Endodermal cell (in vitro differentiated cells): ENCODE results near the gene CTIF. TPM values are rescaled to one million over a fixed set of nuclear protein-coding genes. Genes with fewer than 3 reads are reported as not detected.
A peak's percentile ranks its signal among the peaks of the same experiment; 100 is the strongest.

Experiments
- DNase-seq: peaks from one replicate; pipeline ENCODE4 v3.0.0-alpha.2; 2017
- H3K27ac ChIP-seq: 2 replicates; pipeline ENCODE4 v1.5.1; 2013; ENCODE audit warnings: mild to moderate bottlenecking, low read depth, low read length, moderate library complexity
- H3K27me3 ChIP-seq: 2 replicates; pipeline ENCODE4 v1.6.1; 2013; ENCODE audit warnings: mild to moderate bottlenecking, low read length, moderate library complexity; ENCODE audit not compliant: insufficient read depth, control insufficient read depth, poor library complexity, severe bottlenecking
- H3K36me3 ChIP-seq: 2 replicates; pipeline ENCODE4 v1.7.0; 2013; ENCODE audit warnings: mild to moderate bottlenecking, low read length, moderate library complexity; ENCODE audit not compliant: control insufficient read depth, insufficient read depth
- H3K4me1 ChIP-seq: one replicate; pipeline ENCODE4 v1.7.0; 2013; ENCODE audit warnings: low read length; ENCODE audit not compliant: control insufficient read depth, insufficient read depth
- H3K4me3 ChIP-seq: 2 replicates; pipeline ENCODE4 v1.5.1; 2013; ENCODE audit warnings: mild to moderate bottlenecking, low read length, moderate library complexity
- H3K9ac ChIP-seq: 2 replicates; pipeline ENCODE4 v1.6.1; 2013; ENCODE audit warnings: mild to moderate bottlenecking, low read length, moderate library complexity; ENCODE audit not compliant: poor library complexity, severe bottlenecking; ENCODE audit errors: extremely low read depth
- H3K9me3 ChIP-seq: 2 replicates; pipeline ENCODE4 v1.6.1; 2013; ENCODE audit warnings: mild to moderate bottlenecking, low read length, moderate library complexity; ENCODE audit not compliant: control insufficient read depth
- H3K27ac Mint-ChIP-seq: 2 replicates; pipeline ENCODE4 v1.8.0; 2020; ENCODE audit warnings: mixed read lengths
- H3K27me3 Mint-ChIP-seq: 2 replicates; pipeline ENCODE4 v1.8.0; 2021; ENCODE audit warnings: mild to moderate bottlenecking, mixed read lengths; ENCODE audit not compliant: insufficient read depth
- H3K36me3 Mint-ChIP-seq: 2 replicates; pipeline ENCODE4 v1.8.0; 2020; ENCODE audit warnings: low read depth, mixed read lengths
- H3K4me1 Mint-ChIP-seq: 2 replicates; pipeline ENCODE4 v1.8.0; 2020; ENCODE audit warnings: mixed read lengths
- H3K4me3 Mint-ChIP-seq: 2 replicates; pipeline ENCODE4 v1.8.0; 2020; ENCODE audit warnings: mild to moderate bottlenecking, moderate library complexity, mixed read lengths
- H3K9me3 Mint-ChIP-seq: 2 replicates; pipeline ENCODE4 v1.8.0; 2020; ENCODE audit warnings: mild to moderate bottlenecking, mixed read lengths
- CTCF ChIP-seq: fragments of 200-600 bp; sonication (generic); conservative IDR thresholded peaks from 2 replicates; pipeline ENCODE4 v1.5.0; 2021; ENCODE audit warnings: antibody characterized with exemption, mild to moderate bottlenecking
- WGBS, 2 experiments: methylation state at CpG; one replicate each; pipeline versions ENCODE4 v1.1.5 to v1.1.7; 2013; ENCODE audit warnings: missing lambda C conversion rate in 2 of 2, mixed read lengths in 1 of 2; ENCODE audit not compliant: insufficient coverage in 1 of 2, insufficient read length in 1 of 2; 5-methylcytosine and 5-hydroxymethylcytosine counted together
- total RNA-seq, 2 donors: library from RNA; stranded (reverse); fragmentation: NEBNext Ultra II Directional in 1 of 2; extraction: Animal tissue kit (Norgen Biotek cat#: 25700) in 1 of 2; gene quantifications; 2 replicates in 1 of 2; 3 replicates in 1 of 2; pipeline ENCODE4 v1.2.1, GENCODE V29; 2021

Gene CTIF
- total RNA-seq, 2 donors from 2014 or later, result 33.8 to 41.6 TPM

DNA sequence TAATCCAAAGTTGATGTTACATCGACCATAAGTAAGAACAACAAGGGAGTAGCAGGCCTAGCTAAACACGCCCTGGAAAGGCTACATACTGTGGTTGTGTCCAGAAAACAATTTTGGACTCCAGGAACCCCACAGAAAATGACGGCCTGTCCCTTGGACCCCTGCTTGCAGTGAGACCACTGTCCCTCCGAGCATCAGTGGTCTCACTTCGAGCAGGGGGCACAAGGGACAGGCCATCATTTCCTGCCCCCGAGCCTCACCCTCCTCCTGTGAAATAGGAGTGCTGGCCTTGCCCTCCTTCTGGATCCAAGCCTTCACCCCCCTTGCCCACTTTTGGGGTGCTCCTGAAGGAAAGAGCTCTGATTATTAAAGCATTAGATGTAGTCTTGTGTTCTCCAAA is 144.4 kb downstream of the CTIF start:
- no peak overlapping the region for H3K9ac ChIP-seq
- Mint-ChIP-seq H3K4me1 (peaks cover 9% of the 10 kb centered on the region), H3K36me3 (peaks cover 19% of the 10 kb centered on the region), H3K27ac (peak overlapping the region; percentile 30), H3K4me3 (no peak overlapping the region), H3K9me3 (peaks cover 8% of the 10 kb centered on the region), H3K27me3 (no peaks in the 10 kb centered on the region)
- H3K4me3 ChIP-seq, result no peak overlapping the region
- H3K27ac ChIP-seq, result no peak overlapping the region
- no peaks in the 10 kb centered on the region for H3K27me3 ChIP-seq
- 91 to 92% methylated on average over 5 to 6 of the region's 6 CpGs for WGBS, 2 experiments
- H3K9me3 ChIP-seq, result no peaks in the 10 kb centered on the region
- no peaks in the 10 kb centered on the region for H3K4me1 ChIP-seq
- TF ChIP-seq CTCF, result no peak
- DNase-seq, result no peak
- H3K36me3 ChIP-seq, result peaks cover 4% of the 10 kb centered on the region

- Mint-ChIP-seq H3K9me3 (peaks cover 8% of the 10 kb centered on the region), H3K4me1 (peaks cover 9% of the 10 kb centered on the region), H3K36me3 (peaks cover 19% of the 10 kb centered on the region), H3K27ac (no peak overlapping the region), H3K27me3 (no peaks in the 10 kb centered on the region), H3K4me3 (no peak overlapping the region)
- 88 to 90% methylated on average over 1 to 4 of the region's 4 CpGs for WGBS, 2 experiments
- Histone ChIP-seq H3K36me3 (peaks cover 4% of the 10 kb centered on the region), H3K27me3 (no peaks in the 10 kb centered on the region), H3K9ac (no peak overlapping the region), H3K9me3 (no peaks in the 10 kb centered on the region), H3K4me3 (no peak overlapping the region), H3K4me1 (no peaks in the 10 kb centered on the region), H3K27ac (no peak overlapping the region)
- DNase-seq, result no peak
- no peak for TF ChIP-seq CTCF
Observed at GRCh38 chr18:48683661-48684060, 144.8 kb downstream of the CTIF start.

DNA sequence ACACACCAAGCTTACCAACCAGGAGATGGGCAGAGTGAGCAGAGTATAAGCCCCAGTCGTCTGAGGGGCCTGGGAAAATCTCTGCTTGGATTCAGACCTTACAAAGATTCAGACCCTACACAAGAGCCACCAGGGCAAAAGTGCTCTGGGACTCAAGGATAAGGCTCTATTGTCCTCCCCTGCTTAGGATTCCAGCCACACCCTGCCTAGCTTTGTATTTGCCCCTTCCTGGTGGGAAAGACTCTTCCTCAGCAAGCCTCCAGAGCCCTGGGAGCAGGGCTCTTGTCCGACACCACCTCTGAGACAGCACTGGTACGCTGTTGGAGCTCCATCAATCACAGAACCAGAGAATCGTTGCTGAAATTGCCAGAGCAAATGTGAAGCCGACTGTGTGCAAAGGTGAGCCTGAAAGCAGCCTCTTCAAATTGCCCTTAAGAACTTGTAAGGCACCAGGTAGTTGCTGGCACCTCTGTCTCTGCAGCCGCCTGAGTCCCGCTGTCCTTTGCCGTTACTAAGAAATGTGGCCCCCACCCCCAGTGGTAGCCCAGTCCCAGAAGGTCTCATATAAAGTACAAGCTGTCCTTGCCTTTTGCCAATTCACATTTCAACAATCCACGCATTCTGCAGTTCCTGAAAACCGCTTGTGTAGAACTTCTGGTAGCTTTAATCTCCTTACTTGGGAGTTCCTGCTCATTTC is 148.7 kb downstream of the CTIF start:
- no peak overlapping the region for H3K9ac ChIP-seq
- no peaks in the 10 kb centered on the region for H3K27me3 Mint-ChIP-seq
- H3K36me3 ChIP-seq, result peaks cover 16% of the 10 kb centered on the region
- no peak overlapping the region for H3K4me3 Mint-ChIP-seq
- TF ChIP-seq CTCF, result no peak
- H3K27ac Mint-ChIP-seq, result peak overlapping the region; percentile 87
- peak overlapping the region; percentile 47 for H3K27ac ChIP-seq
- H3K4me1 Mint-ChIP-seq, result peaks cover 9% of the 10 kb centered on the region
- H3K9me3 ChIP-seq, result no peaks in the 10 kb centered on the region
- peaks cover 8% of the 10 kb centered on the region for H3K9me3 Mint-ChIP-seq
- H3K4me3 ChIP-seq, result no peak overlapping the region
- no peaks in the 10 kb centered on the region for H3K27me3 ChIP-seq
- peaks cover 24% of the 10 kb centered on the region for H3K36me3 Mint-ChIP-seq
- no peak for DNase-seq
- 84 to 92% methylated on average over 9 to 10 of the region's 10 CpGs for WGBS, 2 experiments
- H3K4me1 ChIP-seq, result no peaks in the 10 kb centered on the region
